GM12801 (cell line): ENCODE measurements around the gene IRX3.

Experiments used
- TF ChIP-seq, protein P1 (sequence below): IDR thresholded peaks from one replicate; pipeline ENCODE4 v1.5.1; 2011; ENCODE audit warnings: control low read depth; ENCODE audit not compliant: insufficient read length; ENCODE audit errors: extremely low read depth

IRX3 gene

DNA sequence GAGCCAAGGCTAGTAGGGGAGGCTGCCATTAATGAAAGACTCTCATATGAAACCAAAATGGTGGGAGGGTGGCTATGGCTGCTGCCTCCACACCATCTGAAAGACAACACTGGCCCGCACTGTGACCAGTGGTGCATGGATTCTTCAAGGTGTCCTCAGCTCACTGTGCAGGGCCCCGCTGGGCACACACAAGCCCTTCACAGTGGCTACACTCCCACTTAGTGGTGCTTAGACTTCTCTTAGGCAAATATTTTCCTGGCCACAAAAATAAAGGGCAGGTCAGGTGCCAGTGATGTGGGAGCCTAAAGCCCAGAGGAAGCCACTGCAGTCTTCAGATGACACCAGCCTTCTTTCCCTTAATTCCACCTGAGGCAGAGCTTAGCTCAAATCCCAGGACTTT lies 38.1 kb upstream of the IRX3 start:
- TF ChIP-seq, protein P1, sequence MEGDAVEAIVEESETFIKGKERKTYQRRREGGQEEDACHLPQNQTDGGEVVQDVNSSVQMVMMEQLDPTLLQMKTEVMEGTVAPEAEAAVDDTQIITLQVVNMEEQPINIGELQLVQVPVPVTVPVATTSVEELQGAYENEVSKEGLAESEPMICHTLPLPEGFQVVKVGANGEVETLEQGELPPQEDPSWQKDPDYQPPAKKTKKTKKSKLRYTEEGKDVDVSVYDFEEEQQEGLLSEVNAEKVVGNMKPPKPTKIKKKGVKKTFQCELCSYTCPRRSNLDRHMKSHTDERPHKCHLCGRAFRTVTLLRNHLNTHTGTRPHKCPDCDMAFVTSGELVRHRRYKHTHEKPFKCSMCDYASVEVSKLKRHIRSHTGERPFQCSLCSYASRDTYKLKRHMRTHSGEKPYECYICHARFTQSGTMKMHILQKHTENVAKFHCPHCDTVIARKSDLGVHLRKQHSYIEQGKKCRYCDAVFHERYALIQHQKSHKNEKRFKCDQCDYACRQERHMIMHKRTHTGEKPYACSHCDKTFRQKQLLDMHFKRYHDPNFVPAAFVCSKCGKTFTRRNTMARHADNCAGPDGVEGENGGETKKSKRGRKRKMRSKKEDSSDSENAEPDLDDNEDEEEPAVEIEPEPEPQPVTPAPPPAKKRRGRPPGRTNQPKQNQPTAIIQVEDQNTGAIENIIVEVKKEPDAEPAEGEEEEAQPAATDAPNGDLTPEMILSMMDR = no peak

DNA sequence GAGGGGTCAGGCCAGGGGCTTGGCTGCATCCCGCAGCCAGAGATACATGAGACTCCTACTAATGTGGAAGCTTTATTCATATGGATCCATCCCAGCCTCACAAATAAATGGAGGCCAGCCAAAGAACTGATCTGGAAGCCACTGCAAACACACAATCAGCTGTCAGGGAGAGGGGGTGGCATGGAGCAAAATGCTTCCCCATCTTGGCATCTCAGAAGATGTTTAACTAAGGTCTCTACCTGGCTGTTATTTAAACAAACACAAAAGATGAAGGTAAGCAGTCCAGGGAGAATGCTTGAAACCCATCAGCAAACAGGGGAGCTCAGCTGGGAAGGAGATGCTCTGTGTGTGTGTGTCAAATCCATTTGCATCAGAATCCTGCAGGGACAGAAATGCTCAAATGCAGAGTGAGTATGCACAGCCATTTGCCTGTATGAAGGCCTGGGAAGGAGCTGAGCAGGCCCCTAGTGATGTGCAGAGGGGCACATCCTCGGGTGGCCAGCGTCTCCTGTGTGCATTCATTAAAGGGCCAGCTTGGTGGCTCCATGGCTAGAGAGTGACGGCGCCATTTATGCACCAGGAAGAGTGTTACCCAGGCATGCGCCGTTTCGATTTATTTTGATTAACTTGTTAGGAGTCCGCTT lies 34.2 kb upstream of the IRX3 start:
- TF ChIP-seq, protein P1 = no peak

DNA sequence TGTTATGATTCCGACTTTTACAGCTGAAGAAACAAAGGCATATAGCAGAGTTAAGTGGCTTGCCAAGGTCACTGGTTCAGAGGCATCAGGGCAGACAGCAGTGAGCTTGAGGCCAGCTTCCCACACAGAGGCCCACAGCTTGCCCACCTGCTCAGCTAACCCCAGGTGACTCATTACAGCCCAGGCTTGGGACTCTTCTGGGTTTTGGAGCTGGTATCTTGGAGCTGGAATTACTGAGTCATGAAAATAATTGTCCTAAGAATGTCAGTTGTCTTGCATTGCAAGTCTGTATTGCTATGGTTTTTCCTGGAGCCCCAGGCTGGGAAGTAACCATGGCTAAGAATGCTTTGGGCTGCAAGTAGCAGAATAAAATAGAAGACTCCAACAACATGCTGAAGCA lies 32.4 kb upstream of the IRX3 start:
- TF ChIP-seq, protein P1 = no peak

DNA sequence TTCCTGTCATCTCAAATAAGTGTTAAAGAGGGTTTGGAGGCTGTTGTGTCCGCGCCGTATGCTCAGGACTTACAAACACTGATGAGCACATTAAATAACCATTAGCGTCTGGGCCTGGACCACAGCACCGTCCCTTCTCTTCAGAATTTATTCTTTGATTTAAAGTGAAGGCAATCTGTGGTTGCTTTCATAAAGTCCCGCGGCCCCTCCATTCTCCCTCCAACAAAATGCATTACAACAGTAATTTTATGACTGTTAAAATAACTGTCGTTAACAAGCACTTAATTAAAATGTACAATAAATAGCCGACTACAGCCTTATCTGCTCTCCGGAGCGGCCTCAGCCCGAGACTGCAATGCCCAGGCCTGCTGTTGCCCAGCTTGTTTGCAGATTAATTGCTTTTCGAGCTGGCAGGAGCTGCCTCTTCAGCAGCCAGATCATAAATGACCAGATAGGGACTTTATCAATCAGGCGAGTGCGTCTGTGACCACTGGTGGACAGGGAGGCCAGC lies 30.6 kb upstream of the IRX3 start:
- TF ChIP-seq, protein P1 = no peak

DNA sequence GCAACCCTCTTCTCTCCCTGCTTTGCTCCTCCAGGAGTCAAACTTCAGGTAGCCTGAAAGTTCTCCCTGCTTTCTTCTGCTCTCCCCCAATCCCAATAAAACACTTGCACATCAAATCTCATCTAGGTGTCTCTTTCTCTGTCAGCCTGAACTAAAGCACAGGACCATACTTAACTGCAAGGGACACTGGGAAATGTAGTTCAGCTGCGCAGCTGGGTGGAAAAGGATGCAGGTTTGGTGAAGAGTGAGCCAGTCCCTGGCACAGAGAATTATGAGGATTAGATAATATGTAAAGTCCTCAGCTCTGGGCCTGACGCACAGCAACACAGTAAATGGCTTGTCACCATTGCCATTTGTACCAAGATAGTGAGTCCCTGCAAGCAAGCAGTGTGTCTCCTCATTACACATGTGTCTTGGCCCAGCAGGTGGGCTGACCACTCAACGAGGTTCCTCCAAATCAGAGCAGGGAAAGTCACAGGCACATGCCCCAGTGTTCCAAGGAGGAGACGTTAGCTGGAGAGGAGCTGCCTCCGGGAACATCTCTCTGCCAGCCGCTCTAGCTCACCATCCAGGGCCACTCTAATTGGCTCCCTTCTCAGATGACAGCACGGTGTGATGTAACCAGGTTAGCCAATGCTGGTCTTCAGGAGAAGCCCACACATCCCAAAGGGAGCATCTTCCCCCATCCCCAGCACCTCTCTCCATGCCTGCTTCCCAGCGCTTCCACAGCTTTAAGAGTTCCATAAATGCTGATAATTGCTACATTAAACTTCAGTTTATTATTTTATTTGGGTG lies 29.7 kb upstream of the IRX3 start:
- TF ChIP-seq, protein P1 = no peak

DNA sequence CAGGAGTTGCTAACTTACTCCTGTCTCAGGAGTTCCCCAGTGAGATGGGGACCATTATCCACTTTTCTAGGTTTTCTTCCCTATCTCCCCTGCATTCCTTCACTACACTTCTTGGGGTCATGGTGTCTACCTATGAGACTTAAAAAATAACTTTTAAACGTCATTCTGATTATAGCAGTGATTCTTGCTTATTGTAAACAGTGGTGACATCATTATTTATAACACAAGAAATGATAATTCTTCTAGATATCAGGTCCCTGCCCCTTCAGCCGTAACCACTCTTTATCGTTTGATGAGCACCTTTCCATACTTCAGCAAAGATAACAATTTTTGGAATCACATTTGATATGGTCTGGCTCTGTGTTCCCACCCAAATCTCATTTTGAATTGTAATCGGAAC lies 27.2 kb upstream of the IRX3 start:
- TF ChIP-seq, protein P1 = no peak

DNA sequence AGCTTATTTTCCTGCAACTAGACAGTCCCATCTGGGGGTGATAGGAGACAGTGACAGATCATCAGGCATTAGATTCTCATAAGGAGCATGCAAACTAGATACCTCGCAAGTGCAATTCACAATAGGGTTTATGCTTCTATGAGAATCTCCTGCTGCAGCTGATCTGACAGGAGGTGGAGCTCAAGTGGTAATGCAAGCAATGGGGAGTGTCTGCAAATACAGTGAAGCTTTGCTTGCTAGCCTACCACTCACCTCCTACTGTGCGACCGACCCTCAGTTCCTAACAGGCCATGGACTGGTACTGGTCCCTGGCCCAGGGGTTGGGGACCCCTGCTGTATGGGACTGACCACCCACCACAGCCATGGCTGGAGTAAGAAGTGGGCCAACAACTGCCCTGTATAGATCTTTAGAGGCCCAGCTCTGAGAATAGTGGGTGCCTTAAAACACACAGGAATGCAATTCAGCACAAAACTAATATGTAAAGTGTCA lies 26.0 kb upstream of the IRX3 start:
- TF ChIP-seq, protein P1 = no peak
